Thymus (tissue), 11 donors: ENCODE data around the gene SETX. TPM values are rescaled to one million over a fixed set of nuclear protein-coding genes. Genes with fewer than 3 reads are reported as not detected.
A peak's percentile ranks its signal among the peaks of the same experiment; 100 is the strongest.

Experiments
- DNase-seq, 9 donors: peaks; one replicate each; pipeline ENCODE4 v3.0.0-alpha.2; 2013; ENCODE audit warnings: low spot score in 9 of 9, low read depth in 6 of 9, missing footprints in 1 of 9
- H3K27ac ChIP-seq, 2 donors: one replicate each; pipeline ENCODE4 v1.5.1; 2013; ENCODE audit warnings: control low read depth in 1 of 2, low read depth in 1 of 2, low read length in 1 of 2, mild to moderate bottlenecking in 1 of 2, moderate library complexity in 1 of 2
- H3K27me3 ChIP-seq, 2 donors: one replicate each; pipeline ENCODE4 v1.5.1; 2013; ENCODE audit warnings: low read length in 1 of 2; ENCODE audit not compliant: control insufficient read depth in 2 of 2, insufficient read depth in 1 of 2
- H3K36me3 ChIP-seq, 2 donors: one replicate each; pipeline ENCODE4 v1.5.1; 2013; ENCODE audit warnings: low read length in 1 of 2, mild to moderate bottlenecking in 1 of 2, moderate library complexity in 1 of 2; ENCODE audit not compliant: control insufficient read depth in 2 of 2, insufficient read depth in 2 of 2
- H3K4me1 ChIP-seq, 2 donors: one replicate each; pipeline ENCODE4 v1.5.1; 2013; ENCODE audit warnings: low read length in 2 of 2; ENCODE audit not compliant: control insufficient read depth in 2 of 2, insufficient read depth in 2 of 2
- H3K4me3 ChIP-seq, 2 donors: one replicate each; pipeline ENCODE4 v1.5.1; 2013; ENCODE audit warnings: low read length in 2 of 2, control low read depth in 1 of 2, mild to moderate bottlenecking in 1 of 2
- H3K9me3 ChIP-seq, 2 donors: one replicate each; pipeline ENCODE4 v1.5.1; 2013; ENCODE audit warnings: low read length in 1 of 2, mild to moderate bottlenecking in 1 of 2; ENCODE audit not compliant: control insufficient read depth in 2 of 2, insufficient read depth in 1 of 2
- WGBS: extraction: QIAGEN DNeasy Blood & Tissue Kit; methylation state at CpG from one replicate; pipeline ENCODE4 v1.1.7; 2013; 5-methylcytosine and 5-hydroxymethylcytosine counted together
- polyA plus RNA-seq: library from polyadenylated mRNA; stranded (reverse); fragments of 200-250 nt; gene quantifications from one replicate; pipeline ENCODE4 v1.2.3, GENCODE V29; 2013
- total RNA-seq: library from RNA; stranded (reverse); fragments of 120-200 nt; gene quantifications from one replicate; pipeline ENCODE4 v1.2.4, GENCODE V29; 2013
- donor health status: healthy.

Gene SETX
- total and polyA plus RNA-seq, 2 donors, result 43.1 to 50.7 TPM

- no peak for DNase-seq
- no peaks in the 10 kb centered on the region for H3K27me3 ChIP-seq
- H3K36me3 ChIP-seq, result no peaks in the 10 kb centered on the region
- H3K4me3 ChIP-seq, result no peak overlapping the region
- H3K27ac ChIP-seq, result no peak overlapping the region
- WGBS, result 95% methylated on average over 4 of the region's 4 CpGs
- H3K9me3 ChIP-seq, result no peaks in the 10 kb centered on the region
- H3K4me1 ChIP-seq, result peaks cover 0 to 4% of the 10 kb centered on the region in 2 donors
These were observed 11.7 kb upstream of the SETX start for GRCh38 chr9:132366481-132366880.

DNA sequence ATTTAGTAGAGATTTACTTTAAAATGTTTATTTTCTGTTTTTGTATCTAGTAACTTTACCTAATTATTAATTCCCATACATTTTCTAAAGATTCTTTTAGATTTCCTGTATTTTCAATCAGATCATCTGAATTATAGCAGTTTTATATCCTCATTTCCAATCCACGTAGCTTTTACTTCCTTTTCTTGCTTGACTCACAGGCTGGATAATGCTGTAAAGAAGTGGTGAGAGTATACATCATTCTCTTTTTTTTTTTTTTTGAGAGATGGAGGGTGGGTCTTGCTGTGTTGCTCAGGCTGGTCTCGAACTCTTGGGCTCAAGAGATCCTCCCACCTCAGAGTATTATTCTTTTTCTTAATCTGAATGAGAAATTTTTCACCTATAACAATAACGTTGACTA is 11.2 kb upstream of the SETX start:
- Histone ChIP-seq H3K36me3 (no peaks in the 10 kb centered on the region), H3K27me3 (no peaks in the 10 kb centered on the region), H3K4me3 (no peak overlapping the region), H3K27ac (no peak overlapping the region), H3K4me1 (peaks cover 0 to 4% of the 10 kb centered on the region in 2 donors), H3K9me3 (no peaks in the 10 kb centered on the region)
- no peak for DNase-seq
- 91% methylated on average over 3 of the region's 3 CpGs for whole genome bisulfite sequencing

DNA sequence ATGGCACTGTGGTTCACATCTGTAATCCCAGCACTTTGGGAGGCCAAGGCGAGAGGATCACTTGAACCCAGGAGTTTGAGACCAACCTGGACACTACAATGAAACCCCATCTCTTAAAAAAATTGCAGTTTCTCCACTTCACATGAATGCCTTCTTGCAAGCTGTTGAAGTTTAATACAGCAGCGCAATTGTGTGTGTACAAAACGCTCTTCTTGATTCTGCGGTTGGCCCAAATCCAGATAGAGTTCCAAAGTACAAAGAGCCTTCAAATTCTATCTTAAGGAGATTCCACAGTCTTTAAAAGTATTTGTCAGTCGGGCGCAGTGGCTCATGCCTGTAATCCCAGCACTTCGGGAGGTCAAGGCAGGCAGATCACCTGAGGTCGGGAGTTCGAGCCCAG is 9.3 kb upstream of the SETX start:
- 96% methylated on average over 9 of the region's 9 CpGs for WGBS
- no peaks in the 10 kb centered on the region for H3K36me3 ChIP-seq
- no peak for DNase-seq
- peaks cover 0 to 4% of the 10 kb centered on the region in 2 donors for H3K4me1 ChIP-seq
- no peak overlapping the region for H3K4me3 ChIP-seq
- H3K9me3 ChIP-seq, result no peaks in the 10 kb centered on the region
- H3K27ac ChIP-seq, result no peak overlapping the region
- H3K27me3 ChIP-seq, result no peaks in the 10 kb centered on the region

DNA sequence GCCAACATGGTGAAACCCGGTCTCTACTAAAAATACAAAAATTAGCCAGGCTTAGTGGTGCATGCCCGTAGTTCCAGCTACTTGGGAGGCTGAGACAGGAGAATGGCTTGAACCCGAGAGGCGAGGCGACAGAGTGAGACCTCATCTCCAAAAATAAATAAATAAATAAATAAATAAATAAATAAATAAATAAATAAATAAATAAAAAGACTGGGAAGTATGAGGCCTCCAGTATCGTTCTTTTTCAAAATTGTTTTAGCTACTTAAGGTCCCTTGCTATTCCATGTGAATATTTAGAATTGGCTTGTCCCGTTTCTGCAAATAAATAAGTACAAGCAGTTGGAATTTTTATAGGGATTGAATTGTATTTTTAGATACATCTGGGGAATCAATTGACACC is 3.0 kb upstream of the SETX start:
- no peak overlapping the region for H3K4me3 ChIP-seq
- no peak for DNase-seq
- 96% methylated on average over 7 of the region's 7 CpGs for WGBS
- no peaks in the 10 kb centered on the region for H3K9me3 ChIP-seq
- no peaks in the 10 kb centered on the region for H3K27me3 ChIP-seq
- H3K4me1 ChIP-seq, result peaks cover 7 to 17% of the 10 kb centered on the region in 2 donors
- no peak overlapping the region for H3K27ac ChIP-seq
- H3K36me3 ChIP-seq, result peaks cover 5 to 7% of the 10 kb centered on the region in 2 donors

DNA sequence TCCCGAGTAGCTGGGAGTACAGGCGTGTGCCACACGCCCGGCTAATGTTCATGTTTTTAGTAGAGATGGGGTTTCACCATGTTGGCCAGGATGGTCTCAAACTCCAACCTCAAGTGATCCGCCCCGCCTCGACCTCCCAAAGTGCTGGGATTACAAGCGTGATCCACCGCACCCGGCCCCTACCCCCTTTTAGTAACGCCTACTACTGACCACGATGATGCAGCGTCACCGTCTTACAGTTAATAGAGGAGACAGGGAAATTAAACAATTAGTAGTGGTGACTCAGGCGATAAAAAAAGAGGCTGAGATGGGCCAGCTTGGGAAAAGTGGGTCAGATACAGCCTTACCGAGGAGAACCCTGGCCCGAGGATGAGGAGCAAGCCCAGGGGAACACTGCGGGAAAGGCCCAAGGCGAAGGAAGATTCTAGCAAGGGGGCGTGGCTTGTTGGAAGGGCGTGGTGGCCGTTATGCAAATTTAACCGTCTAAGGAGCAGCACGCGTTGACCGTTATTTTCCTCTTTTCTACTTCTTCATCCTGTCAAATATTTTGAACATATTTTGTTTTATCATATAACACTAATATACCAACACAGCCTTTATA is 1.6 kb upstream of the SETX start:
- H3K4me3 ChIP-seq, result no peak overlapping the region
- no peak overlapping the region for H3K27ac ChIP-seq
- H3K4me1 ChIP-seq, result peaks cover 16 to 30% of the 10 kb centered on the region in 2 donors
- H3K9me3 ChIP-seq, result no peaks in the 10 kb centered on the region
- WGBS, result 97% methylated on average over 26 of the region's 26 CpGs
- no peak for DNase-seq
- H3K36me3 ChIP-seq, result peaks cover 10 to 20% of the 10 kb centered on the region in 2 donors
- no peaks in the 10 kb centered on the region for H3K27me3 ChIP-seq

DNA sequence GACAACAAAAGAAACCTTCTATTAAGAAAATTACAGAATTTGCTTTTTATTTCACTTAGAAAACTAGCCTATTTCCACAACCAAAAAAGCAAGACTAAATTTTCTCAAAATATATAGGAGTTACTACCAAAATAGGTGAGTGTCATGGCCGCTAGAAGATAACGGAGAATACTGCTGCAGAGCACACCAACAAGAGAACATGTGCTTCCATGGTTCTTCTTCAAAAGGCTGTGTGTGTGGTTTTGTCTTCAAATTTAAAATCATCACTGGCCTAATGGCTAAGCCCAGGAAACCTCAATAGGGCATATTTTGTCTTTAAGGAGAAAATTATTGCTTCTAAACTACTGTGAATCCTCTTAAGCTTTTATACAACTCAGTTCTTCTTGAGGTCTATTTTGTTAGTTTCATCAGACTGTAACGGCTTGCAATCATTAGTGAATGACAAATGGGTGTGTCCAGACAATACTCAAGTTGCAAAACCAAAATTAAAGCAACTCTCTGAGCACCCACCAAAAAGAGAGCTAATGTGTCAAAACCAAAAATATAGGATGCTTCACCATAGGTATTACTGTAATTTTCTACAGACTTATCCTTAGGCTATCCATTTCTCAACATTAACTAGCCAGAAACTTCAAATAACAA is 3.3 kb downstream of the SETX start:
- DNase-seq, result peak in 1 of 9 donors; percentile 20
- 61% methylated on average over 3 of the region's 3 CpGs for WGBS
- Histone ChIP-seq H3K27me3 (no peaks in the 10 kb centered on the region), H3K9me3 (no peaks in the 10 kb centered on the region), H3K4me3 (peak overlapping the region; percentile 36 to 49), H3K4me1 (peaks cover 18 to 38% of the 10 kb centered on the region in 2 donors), H3K27ac (peak overlapping the region in 1 of 2 donors; percentile 90), H3K36me3 (peaks cover 28 to 58% of the 10 kb centered on the region in 2 donors)

DNA sequence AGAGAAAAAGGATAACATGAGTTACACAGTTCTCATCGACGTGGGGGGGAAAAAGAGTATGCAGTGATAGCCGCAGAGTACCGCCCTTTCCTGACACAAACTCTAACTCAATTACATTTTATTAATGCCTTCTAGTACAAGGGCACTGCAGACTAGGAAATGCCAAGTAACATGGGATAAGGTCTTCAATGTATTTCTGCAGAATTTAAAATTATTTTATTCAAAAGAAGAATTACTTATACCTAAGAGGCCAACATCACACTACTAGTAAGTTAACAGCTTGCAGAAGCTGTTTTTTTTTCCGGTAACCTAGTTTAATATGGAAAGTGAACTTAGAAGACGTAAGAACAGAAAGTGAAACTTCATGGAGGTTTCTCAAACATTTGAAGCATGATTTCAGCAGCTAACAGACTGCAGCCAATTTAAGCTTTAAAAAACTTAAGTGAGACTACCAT is 3.9 kb downstream of the SETX start:
- 4% methylated on average over 6 of the region's 6 CpGs for WGBS
- peak in 8 of 9 donors; percentile 40 to 83 (median 46) for DNase-seq
- Histone ChIP-seq H3K27me3 (no peaks in the 10 kb centered on the region), H3K4me3 (peak overlapping the region; percentile 36 to 49), H3K36me3 (peaks cover 30 to 63% of the 10 kb centered on the region in 2 donors), H3K4me1 (peaks cover 18 to 38% of the 10 kb centered on the region in 2 donors), H3K9me3 (no peaks in the 10 kb centered on the region), H3K27ac (peak overlapping the region; percentile 79 to 90)

DNA sequence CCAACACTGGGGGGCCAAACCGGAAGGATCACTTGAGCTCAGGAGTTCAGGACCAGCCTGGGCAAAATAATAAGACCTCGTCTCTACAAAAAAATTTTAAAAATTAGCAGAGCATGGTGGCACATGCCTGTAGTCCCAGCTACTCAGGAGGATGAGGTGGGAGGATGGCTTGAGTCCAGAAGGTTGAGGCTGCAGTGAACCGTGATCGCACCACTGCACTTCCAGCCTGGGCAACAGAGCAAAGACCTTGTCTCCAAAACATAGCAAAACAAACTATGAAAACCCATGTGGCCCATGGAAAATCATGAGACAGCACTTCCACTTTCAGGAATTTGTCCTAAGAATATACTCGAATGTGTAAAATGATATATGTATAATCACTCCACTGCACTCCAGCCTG is 6.1 kb downstream of the SETX start:
- H3K36me3 ChIP-seq, result peaks cover 49 to 83% of the 10 kb centered on the region in 2 donors
- whole genome bisulfite sequencing, result 77% methylated on average over 5 of the region's 5 CpGs
- DNase-seq, result no peak
- no peaks in the 10 kb centered on the region for H3K27me3 ChIP-seq
- H3K9me3 ChIP-seq, result no peaks in the 10 kb centered on the region
- no peak overlapping the region for H3K4me3 ChIP-seq
- H3K4me1 ChIP-seq, result peaks cover 18 to 30% of the 10 kb centered on the region in 2 donors
- no peak overlapping the region for H3K27ac ChIP-seq

- peaks cover 55 to 85% of the 10 kb centered on the region in 2 donors for H3K36me3 ChIP-seq
- H3K27me3 ChIP-seq, result no peaks in the 10 kb centered on the region
- peaks cover 0 to 7% of the 10 kb centered on the region in 2 donors for H3K4me1 ChIP-seq
These were observed 8.6 kb downstream of the SETX start for GRCh38 chr9:132346177-132346576.

More at GRCh38 chr9:132346177-132346576, 8.6 kb downstream of the SETX start:
- H3K9me3 ChIP-seq, result no peaks in the 10 kb centered on the region
- H3K4me3 ChIP-seq, result no peak overlapping the region
- no peak for DNase-seq
- no peak overlapping the region for H3K27ac ChIP-seq
- WGBS, result 98% methylated on average over 5 of the region's 5 CpGs
